WTC11 (cell line): ENCODE measurements around the gene PDGFRB.

Experiments
- CREM ChIP-seq: sonication (generic); formaldehyde crosslinking; IDR thresholded peaks from 2 replicates; pipeline ENCODE4 v1.8.1; 2022; ENCODE audit warnings: mild to moderate bottlenecking, missing genetic modification reagents, moderate library complexity
- FOXP1 ChIP-seq: sonication (generic); formaldehyde crosslinking; IDR thresholded peaks from 2 replicates; pipeline ENCODE4 v1.8.0; 2022; ENCODE audit warnings: missing genetic modification reagents, mild to moderate bottlenecking, moderate library complexity, borderline replicate concordance
- JUN ChIP-seq: sonication (generic); formaldehyde crosslinking; IDR thresholded peaks from 2 replicates; pipeline ENCODE4 v1.8.0; 2023; ENCODE audit warnings: mild to moderate bottlenecking, missing genetic modification reagents
- NR2C2 ChIP-seq: sonication (generic); formaldehyde crosslinking; IDR thresholded peaks from 2 replicates; pipeline ENCODE4 v1.8.0; 2022; ENCODE audit warnings: mild to moderate bottlenecking, missing genetic modification reagents
- NR3C1 ChIP-seq: sonication (generic); formaldehyde crosslinking; conservative IDR thresholded peaks from 2 replicates; pipeline ENCODE4 v1.8.1; 2023; ENCODE audit warnings: low read depth, mild to moderate bottlenecking, missing genetic modification reagents
- SP1 ChIP-seq: sonication (generic); formaldehyde crosslinking; conservative IDR thresholded peaks from 2 replicates; pipeline ENCODE4 v1.8.1; 2022; ENCODE audit warnings: missing genetic modification reagents
- ZBTB21 ChIP-seq: sonication (generic); formaldehyde crosslinking; IDR thresholded peaks from 2 replicates; pipeline ENCODE4 v1.8.1; 2023; ENCODE audit warnings: mild to moderate bottlenecking, missing genetic modification reagents, borderline replicate concordance
- ZNF232 ChIP-seq: sonication (generic); formaldehyde crosslinking; IDR thresholded peaks from 2 replicates; pipeline ENCODE4 v1.8.0; 2022; ENCODE audit warnings: mild to moderate bottlenecking, missing genetic modification reagents
- ZNF263 ChIP-seq: sonication (generic); formaldehyde crosslinking; IDR thresholded peaks from 2 replicates; pipeline ENCODE4 v1.8.1; 2022; ENCODE audit warnings: low read depth, mild to moderate bottlenecking, moderate library complexity, missing genetic modification reagents
- TF ChIP-seq, protein P1 (sequence below): fragments of 200-600 bp; IDR thresholded peaks from 2 replicates; pipeline ENCODE4 v1.8.0; 2022; ENCODE audit warnings: antibody characterized with exemption
- TF ChIP-seq, protein P2 (sequence below): sonication (generic); formaldehyde crosslinking; IDR thresholded peaks from 2 replicates; pipeline ENCODE4 v1.8.1; 2023; ENCODE audit warnings: mild to moderate bottlenecking, missing genetic modification reagents, borderline replicate concordance

DNA sequence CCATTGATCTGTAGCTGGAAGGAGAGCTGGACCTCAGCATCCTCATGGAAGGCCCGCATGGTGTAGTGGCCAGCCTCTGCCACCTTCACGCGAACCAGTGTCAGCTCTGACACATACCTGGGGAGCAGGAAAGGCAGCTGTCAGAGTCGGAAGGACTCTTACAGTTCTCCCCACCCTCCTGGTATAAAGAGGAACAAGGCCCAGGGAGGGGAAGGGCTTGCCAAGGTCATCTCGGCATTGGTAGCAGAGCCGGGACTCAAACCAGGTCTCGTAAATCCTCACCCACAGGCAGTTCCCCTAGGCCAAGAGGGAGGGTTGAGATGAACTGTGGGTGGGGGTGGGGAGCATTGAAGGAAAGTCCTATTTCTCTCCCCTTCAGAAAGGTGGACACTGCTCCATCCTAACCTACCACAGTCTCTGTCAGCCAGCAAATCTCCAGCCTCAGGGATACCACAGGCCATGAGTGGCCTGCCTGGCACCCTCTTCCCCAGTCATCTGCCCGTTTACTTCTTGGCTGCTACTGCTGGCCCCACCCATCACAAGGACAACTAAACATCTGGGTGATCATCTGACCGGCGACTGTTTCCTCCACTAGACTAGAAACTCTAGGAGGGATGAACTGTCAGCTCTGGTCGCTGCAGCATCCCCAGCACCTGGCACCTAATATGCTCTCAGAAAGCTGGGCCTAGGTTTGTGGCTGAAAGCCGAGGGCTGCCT, 23.5 kb downstream of the PDGFRB start:
- no peak for TF ChIP-seq ZNF232 (CRISPR knock-in tag)
- TF ChIP-seq, protein P1, sequence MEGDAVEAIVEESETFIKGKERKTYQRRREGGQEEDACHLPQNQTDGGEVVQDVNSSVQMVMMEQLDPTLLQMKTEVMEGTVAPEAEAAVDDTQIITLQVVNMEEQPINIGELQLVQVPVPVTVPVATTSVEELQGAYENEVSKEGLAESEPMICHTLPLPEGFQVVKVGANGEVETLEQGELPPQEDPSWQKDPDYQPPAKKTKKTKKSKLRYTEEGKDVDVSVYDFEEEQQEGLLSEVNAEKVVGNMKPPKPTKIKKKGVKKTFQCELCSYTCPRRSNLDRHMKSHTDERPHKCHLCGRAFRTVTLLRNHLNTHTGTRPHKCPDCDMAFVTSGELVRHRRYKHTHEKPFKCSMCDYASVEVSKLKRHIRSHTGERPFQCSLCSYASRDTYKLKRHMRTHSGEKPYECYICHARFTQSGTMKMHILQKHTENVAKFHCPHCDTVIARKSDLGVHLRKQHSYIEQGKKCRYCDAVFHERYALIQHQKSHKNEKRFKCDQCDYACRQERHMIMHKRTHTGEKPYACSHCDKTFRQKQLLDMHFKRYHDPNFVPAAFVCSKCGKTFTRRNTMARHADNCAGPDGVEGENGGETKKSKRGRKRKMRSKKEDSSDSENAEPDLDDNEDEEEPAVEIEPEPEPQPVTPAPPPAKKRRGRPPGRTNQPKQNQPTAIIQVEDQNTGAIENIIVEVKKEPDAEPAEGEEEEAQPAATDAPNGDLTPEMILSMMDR: no peak
- no peak for TF ChIP-seq ZNF263
- no peak for TF ChIP-seq SP1 (CRISPR knock-in tag)
- TF ChIP-seq ZBTB21 (CRISPR knock-in tag): no peak
- no peak for TF ChIP-seq NR3C1 (CRISPR knock-in tag)
- no peak for TF ChIP-seq JUN (CRISPR knock-in tag)
- TF ChIP-seq NR2C2 (CRISPR knock-in tag): no peak
- no peak for TF ChIP-seq FOXP1 (CRISPR knock-in tag)
- no peak for TF ChIP-seq CREM (CRISPR knock-in tag)
- TF ChIP-seq, protein P2, sequence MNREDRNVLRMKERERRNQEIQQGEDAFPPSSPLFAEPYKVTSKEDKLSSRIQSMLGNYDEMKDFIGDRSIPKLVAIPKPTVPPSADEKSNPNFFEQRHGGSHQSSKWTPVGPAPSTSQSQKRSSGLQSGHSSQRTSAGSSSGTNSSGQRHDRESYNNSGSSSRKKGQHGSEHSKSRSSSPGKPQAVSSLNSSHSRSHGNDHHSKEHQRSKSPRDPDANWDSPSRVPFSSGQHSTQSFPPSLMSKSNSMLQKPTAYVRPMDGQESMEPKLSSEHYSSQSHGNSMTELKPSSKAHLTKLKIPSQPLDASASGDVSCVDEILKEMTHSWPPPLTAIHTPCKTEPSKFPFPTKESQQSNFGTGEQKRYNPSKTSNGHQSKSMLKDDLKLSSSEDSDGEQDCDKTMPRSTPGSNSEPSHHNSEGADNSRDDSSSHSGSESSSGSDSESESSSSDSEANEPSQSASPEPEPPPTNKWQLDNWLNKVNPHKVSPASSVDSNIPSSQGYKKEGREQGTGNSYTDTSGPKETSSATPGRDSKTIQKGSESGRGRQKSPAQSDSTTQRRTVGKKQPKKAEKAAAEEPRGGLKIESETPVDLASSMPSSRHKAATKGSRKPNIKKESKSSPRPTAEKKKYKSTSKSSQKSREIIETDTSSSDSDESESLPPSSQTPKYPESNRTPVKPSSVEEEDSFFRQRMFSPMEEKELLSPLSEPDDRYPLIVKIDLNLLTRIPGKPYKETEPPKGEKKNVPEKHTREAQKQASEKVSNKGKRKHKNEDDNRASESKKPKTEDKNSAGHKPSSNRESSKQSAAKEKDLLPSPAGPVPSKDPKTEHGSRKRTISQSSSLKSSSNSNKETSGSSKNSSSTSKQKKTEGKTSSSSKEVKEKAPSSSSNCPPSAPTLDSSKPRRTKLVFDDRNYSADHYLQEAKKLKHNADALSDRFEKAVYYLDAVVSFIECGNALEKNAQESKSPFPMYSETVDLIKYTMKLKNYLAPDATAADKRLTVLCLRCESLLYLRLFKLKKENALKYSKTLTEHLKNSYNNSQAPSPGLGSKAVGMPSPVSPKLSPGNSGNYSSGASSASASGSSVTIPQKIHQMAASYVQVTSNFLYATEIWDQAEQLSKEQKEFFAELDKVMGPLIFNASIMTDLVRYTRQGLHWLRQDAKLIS: no peak
